ENCODE measurements around the gene DLG2. TPM values are rescaled to one million over a fixed set of nuclear protein-coding genes. Genes with fewer than 3 reads are reported as not detected.

Gene DLG2
- total RNA-seq, 1 experiment from 2014 or later: 2.7 TPM

DNA sequence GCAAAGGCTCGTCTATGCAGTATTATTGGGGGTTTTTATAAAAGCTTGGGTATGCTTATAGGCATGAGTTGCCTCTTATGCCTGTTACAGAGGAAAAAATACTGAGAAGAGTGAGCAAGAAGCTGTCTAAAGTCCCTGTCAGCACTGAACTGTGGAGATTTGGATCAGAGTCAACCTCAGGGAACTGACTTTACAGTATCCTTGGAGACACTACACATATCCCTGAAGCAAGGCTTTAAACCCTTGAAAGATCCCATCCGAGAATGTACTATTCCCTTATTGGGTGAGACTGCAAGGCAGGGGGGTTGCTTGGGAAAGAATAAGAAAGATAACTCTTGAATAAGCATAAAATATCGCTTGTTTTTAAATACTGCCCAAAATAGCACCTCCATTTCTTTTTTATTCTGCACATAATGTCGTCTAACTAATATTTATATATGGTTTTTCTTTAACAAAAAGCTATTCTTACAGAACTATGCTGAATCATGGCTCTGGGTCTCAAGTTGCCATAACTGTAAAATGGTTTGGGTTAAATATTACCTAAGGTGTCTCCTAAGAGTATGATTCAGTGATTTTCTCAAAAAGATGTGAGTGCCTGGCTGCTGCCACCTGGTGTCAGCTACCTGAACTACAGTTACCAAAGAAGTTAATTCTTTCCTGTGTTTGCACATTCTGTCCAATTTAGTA, 1062.8 kb downstream of the DLG2 start:
- Histone ChIP-seq H2AFZ (ENCODE audit: low read length) (no peak overlapping the region), H3K9me2 (replicated peaks; ENCODE audit: insufficient read depth, low read length) (no peaks in the 10 kb centered on the region), H3K4me3 (ENCODE audit: low read length) (no peak overlapping the region), H3K9me3 (ENCODE audit: low read length) (no peaks in the 10 kb centered on the region), H4K20me1 (ENCODE audit: insufficient read depth, low read depth, low read length) (no peaks in the 10 kb centered on the region), H3K27me3 (ENCODE audit: low read length) (no peaks in the 10 kb centered on the region), H3K4me1 (ENCODE audit: low read length) (peaks cover 10% of the 10 kb centered on the region), H3K36me3 (ENCODE audit: insufficient read depth, low read length) (no peaks in the 10 kb centered on the region), H3K9ac (ENCODE audit: low read length) (no peak overlapping the region), H3K79me2 (ENCODE audit: low read length) (no peaks in the 10 kb centered on the region), H3K4me2 (ENCODE audit: low read depth, low read length, poor library complexity, severe bottlenecking) (no peak overlapping the region), H3K27ac (ENCODE audit: low read length) (no peak overlapping the region)
- peak; percentile 81 for DNase-seq

DNA sequence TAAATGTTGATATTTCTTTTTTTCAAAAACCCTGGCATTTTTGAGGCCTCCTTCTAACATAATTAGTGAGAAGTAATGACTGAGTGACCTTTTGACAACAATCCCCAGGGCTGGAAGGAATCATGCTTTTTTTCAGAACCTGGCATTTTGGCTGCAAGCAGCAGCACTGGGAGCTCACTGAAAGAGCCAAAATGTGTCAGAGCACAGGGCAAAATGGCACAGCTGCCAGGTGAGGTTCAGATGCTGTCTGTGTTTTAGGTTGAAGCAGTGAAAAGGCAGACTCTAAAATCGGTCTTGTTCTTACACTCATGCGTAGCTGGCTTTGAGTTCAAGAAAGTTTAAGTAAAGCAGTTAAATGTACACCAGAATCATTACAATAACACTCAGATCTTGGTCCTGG, 1063.8 kb downstream of the DLG2 start:
- Histone ChIP-seq H3K9me3 (ENCODE audit: low read length) (no peaks in the 10 kb centered on the region), H3K27ac (ENCODE audit: low read length) (no peak overlapping the region), H3K4me1 (ENCODE audit: low read length) (peaks cover 16% of the 10 kb centered on the region), H4K20me1 (ENCODE audit: insufficient read depth, low read depth, low read length) (no peaks in the 10 kb centered on the region), H3K9me2 (replicated peaks; ENCODE audit: insufficient read depth, low read length) (no peaks in the 10 kb centered on the region), H3K36me3 (ENCODE audit: insufficient read depth, low read length) (no peaks in the 10 kb centered on the region), H3K4me3 (ENCODE audit: low read length) (no peak overlapping the region), H3K4me2 (ENCODE audit: low read depth, low read length, poor library complexity, severe bottlenecking) (no peak overlapping the region), H3K27me3 (ENCODE audit: low read length) (no peaks in the 10 kb centered on the region), H3K9ac (ENCODE audit: low read length) (no peak overlapping the region), H3K79me2 (ENCODE audit: low read length) (no peaks in the 10 kb centered on the region), H2AFZ (ENCODE audit: low read length) (no peak overlapping the region)
- no peak for DNase-seq

DNA sequence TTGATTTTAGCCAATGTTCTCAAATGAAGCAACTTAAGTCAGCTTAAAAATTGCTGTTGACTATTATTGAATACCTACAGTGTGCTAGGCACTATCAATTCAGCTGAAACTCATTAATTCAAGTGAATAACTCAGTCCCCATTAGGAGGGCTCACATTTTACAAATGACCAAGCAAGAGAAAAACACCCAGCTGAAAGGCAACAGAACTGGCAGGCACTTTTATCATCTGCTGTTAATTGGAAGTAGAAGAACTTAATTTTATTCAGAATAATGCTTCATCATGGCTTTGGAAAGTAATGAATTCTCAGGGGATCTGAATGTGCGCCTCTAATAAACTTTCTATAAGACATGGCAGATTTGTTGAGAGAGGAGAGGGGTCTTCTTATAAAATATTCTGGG, 1066.9 kb downstream of the DLG2 start:
- no peak overlapping the region for H3K9ac ChIP-seq (ENCODE audit: low read length)

DNA sequence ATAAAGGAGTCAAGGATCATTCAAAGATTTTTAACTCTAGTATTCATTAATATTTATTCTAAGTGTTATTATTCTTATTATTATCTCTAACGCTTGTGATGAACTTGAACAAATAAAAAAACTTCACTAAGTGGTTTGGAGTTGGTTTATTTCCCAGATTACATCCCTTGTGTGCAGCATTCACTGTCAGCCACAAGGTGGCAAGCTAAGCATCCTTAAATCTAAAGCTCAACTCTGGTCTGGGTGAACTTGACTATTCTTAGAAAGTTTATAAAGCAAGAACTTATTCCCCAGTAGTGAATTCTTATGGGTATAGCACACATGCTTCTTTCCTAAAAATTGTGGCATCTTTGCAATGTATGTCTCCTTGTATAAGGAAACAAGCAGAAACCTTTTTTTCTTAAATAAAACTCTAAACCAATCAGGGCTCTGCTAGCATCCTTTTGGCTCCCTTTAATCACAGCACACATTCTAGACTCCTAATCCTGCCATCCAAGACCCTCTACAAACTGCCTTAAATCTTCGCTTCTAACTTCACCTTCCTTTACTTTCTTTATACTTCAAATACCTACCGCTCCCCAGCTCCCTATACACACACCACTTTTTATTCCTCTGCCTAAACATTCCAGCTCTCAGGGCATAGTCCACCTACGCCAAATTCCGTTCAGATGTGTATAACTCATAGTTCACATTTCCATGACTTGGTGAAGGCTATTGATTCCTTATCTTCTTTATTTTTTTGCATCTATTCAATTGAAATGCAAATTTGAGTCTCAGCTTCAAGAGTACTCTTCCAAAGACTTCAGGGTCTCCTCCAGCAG, 1068.8 kb downstream of the DLG2 start:
- H3K4me1 ChIP-seq (ENCODE audit: low read length): peaks cover 19% of the 10 kb centered on the region
- no peaks in the 10 kb centered on the region for H3K79me2 ChIP-seq (ENCODE audit: low read length)
- no peaks in the 10 kb centered on the region; the same call in 1 of the 2 replicates for H3K27me3 ChIP-seq (ENCODE audit: low read length)
- H3K9me2 ChIP-seq (replicated peaks; ENCODE audit: insufficient read depth, low read length): no peaks in the 10 kb centered on the region
- no peak overlapping the region for H3K4me2 ChIP-seq (ENCODE audit: low read depth, low read length, poor library complexity, severe bottlenecking)
- H4K20me1 ChIP-seq (ENCODE audit: insufficient read depth, low read depth, low read length): no peaks in the 10 kb centered on the region
- no peak overlapping the region for H3K9ac ChIP-seq (ENCODE audit: low read length)
- H3K4me3 ChIP-seq (ENCODE audit: low read length): no peak overlapping the region
- H2AFZ ChIP-seq (ENCODE audit: low read length): no peak overlapping the region
- peak; percentile 85 for DNase-seq
- H3K27ac ChIP-seq (ENCODE audit: low read length): no peak overlapping the region
- H3K9me3 ChIP-seq (ENCODE audit: low read length): no peaks in the 10 kb centered on the region
- H3K36me3 ChIP-seq (ENCODE audit: insufficient read depth, low read length): no peaks in the 10 kb centered on the region

More for the DNA sequence above, 1066.9 kb downstream of the DLG2 start:
- no peaks in the 10 kb centered on the region for H3K9me3 ChIP-seq (ENCODE audit: low read length)
- no peak overlapping the region for H3K4me2 ChIP-seq (ENCODE audit: low read depth, low read length, poor library complexity, severe bottlenecking)
- no peaks in the 10 kb centered on the region for H3K36me3 ChIP-seq (ENCODE audit: insufficient read depth, low read length)
- H3K79me2 ChIP-seq (ENCODE audit: low read length): no peaks in the 10 kb centered on the region
- no peak for DNase-seq
- no peaks in the 10 kb centered on the region for H3K9me2 ChIP-seq (replicated peaks; ENCODE audit: insufficient read depth, low read length)
- H4K20me1 ChIP-seq (ENCODE audit: insufficient read depth, low read depth, low read length): no peaks in the 10 kb centered on the region
- no peaks in the 10 kb centered on the region; the same call in 1 of the 2 replicates for H3K27me3 ChIP-seq (ENCODE audit: low read length)
- no peak overlapping the region for H2AFZ ChIP-seq (ENCODE audit: low read length)
- no peak overlapping the region for H3K4me3 ChIP-seq (ENCODE audit: low read length)
- peaks cover 16% of the 10 kb centered on the region for H3K4me1 ChIP-seq (ENCODE audit: low read length)
- H3K27ac ChIP-seq (ENCODE audit: low read length): no peak overlapping the region

DNA sequence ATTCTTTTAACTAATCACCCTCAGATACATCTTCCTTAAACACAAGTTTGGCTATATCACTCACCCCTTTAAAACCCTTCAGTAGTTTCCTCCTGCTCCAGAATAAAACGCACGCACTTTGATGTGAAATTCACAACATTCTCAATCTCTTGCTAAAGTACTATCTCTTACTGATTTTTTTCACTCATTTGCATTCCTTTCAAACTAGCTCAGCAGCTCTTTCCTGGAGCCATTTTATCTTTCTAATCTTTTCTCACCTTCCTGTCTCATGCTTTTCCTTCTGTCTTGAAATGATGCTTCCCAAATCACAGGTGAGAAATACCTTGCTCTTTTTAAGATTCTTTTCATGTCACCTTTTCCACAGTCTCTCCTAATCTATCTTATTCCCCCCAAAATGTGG, 1074.4 kb downstream of the DLG2 start:
- Histone ChIP-seq H3K27me3 (ENCODE audit: low read length) (no peaks in the 10 kb centered on the region; the same call in 1 of the 2 replicates), H3K79me2 (ENCODE audit: low read length) (no peaks in the 10 kb centered on the region), H3K9me2 (replicated peaks; ENCODE audit: insufficient read depth, low read length) (no peaks in the 10 kb centered on the region), H3K9ac (ENCODE audit: low read length) (no peak overlapping the region), H2AFZ (ENCODE audit: low read length) (no peak overlapping the region), H4K20me1 (ENCODE audit: insufficient read depth, low read depth, low read length) (no peaks in the 10 kb centered on the region), H3K9me3 (ENCODE audit: low read length) (no peaks in the 10 kb centered on the region), H3K4me3 (ENCODE audit: low read length) (no peak overlapping the region), H3K27ac (ENCODE audit: low read length) (no peak overlapping the region), H3K4me1 (ENCODE audit: low read length) (peaks cover 35% of the 10 kb centered on the region), H3K4me2 (ENCODE audit: low read depth, low read length, poor library complexity, severe bottlenecking) (no peak overlapping the region), H3K36me3 (ENCODE audit: insufficient read depth, low read length) (no peaks in the 10 kb centered on the region)
- DNase-seq: no peak

DNA sequence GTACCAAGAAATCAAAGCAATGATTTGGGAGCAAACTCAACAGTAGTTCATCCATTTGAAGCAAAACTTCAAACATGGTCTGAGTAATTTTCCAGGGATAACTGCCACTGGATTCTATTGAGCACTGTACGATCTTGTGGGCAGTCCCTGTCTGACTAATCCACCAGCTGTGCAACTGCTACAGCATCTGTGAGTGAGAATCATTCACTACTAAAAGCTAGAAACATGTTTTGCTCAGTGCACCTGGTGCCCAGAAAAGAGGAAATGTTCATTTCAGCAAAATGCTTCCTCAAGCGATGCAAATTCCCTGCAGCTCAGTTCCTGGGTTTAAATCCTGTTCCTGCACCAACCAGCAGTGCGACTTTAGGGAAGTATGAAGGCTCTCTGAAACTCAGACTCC, 1077.9 kb downstream of the DLG2 start:
- Histone ChIP-seq H3K9ac (ENCODE audit: low read length) (no peak overlapping the region), H3K4me3 (ENCODE audit: low read length) (peak overlapping the region; percentile 18; the same call in 1 of the 2 replicates), H3K4me2 (ENCODE audit: low read depth, low read length, poor library complexity, severe bottlenecking) (peak overlapping the region; percentile 51), H3K27me3 (ENCODE audit: low read length) (no peaks in the 10 kb centered on the region), H3K36me3 (ENCODE audit: insufficient read depth, low read length) (no peaks in the 10 kb centered on the region), H2AFZ (ENCODE audit: low read length) (no peak overlapping the region), H3K79me2 (ENCODE audit: low read length) (no peaks in the 10 kb centered on the region), H3K9me2 (replicated peaks; ENCODE audit: insufficient read depth, low read length) (no peaks in the 10 kb centered on the region), H4K20me1 (ENCODE audit: insufficient read depth, low read depth, low read length) (no peaks in the 10 kb centered on the region), H3K27ac (ENCODE audit: low read length) (peak overlapping the region; percentile 60), H3K9me3 (ENCODE audit: low read length) (no peaks in the 10 kb centered on the region), H3K4me1 (ENCODE audit: low read length) (peaks cover 35% of the 10 kb centered on the region)
- DNase-seq: peak; percentile 92

DNA sequence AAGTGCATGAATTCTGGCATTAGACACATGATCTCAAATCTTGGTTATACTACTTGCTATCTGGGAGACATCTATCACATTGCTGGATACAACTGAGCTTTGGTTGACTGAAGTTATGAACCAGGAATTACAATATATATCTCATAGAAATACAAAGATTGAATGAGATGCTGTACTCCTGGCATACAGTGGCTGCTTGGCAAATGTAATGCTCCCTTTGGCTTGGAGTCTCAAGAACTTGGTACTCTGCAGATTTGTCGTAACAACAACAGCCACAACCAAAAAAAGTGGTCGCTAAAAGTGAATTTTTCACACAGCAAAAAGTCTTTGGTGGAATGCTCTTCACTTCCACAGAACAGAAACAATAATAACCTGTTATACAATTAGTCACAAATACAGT, 1082.6 kb downstream of the DLG2 start:
- Histone ChIP-seq H3K9me3 (ENCODE audit: low read length) (no peaks in the 10 kb centered on the region), H3K36me3 (ENCODE audit: insufficient read depth, low read length) (no peaks in the 10 kb centered on the region), H4K20me1 (ENCODE audit: insufficient read depth, low read depth, low read length) (no peaks in the 10 kb centered on the region), H3K79me2 (ENCODE audit: low read length) (no peaks in the 10 kb centered on the region), H3K9me2 (replicated peaks; ENCODE audit: insufficient read depth, low read length) (no peaks in the 10 kb centered on the region), H3K9ac (ENCODE audit: low read length) (no peak overlapping the region), H3K4me2 (ENCODE audit: low read depth, low read length, poor library complexity, severe bottlenecking) (no peak overlapping the region), H2AFZ (ENCODE audit: low read length) (no peak overlapping the region), H3K27ac (ENCODE audit: low read length) (no peak overlapping the region), H3K4me1 (ENCODE audit: low read length) (peaks cover 14% of the 10 kb centered on the region), H3K27me3 (ENCODE audit: low read length) (no peaks in the 10 kb centered on the region), H3K4me3 (ENCODE audit: low read length) (no peak overlapping the region)
- no peak for DNase-seq

DNA sequence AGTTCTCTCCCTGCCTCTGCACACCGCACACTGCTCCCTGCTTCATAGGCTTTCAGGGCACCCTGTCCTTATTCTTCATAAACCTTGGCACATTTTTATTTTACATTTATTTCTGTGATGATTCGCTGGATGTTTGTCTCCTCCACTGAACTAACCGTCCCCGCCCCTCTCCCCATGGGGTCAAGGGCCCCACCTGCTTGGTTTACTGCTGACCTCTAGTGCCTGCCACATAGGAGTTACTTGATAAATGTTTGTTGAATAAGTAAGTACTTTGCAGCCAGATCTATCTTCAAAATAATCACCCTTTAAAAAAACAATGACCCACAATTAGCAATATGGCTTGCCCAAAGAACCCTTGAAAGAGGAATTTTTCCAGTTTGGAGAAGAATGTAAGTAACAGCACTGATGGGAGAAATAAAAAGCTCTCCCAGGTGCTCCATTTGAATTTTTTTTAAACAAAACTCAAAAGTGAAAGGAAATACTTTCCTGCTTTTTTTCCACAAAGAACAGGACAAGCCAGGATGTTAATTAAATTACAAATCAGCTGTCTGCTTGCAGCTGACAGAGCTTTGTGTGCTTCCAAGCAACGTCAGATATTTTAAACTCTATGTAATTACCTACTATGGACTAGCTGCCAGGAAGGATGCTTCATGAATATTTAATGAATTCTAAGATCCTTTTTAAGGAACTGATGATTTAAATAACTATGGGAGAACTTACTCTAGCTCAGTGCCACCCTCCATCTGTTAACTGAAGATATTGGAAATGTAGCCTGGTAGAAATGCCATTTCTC, 1083.6 kb downstream of the DLG2 start:
- Histone ChIP-seq H3K27me3 (ENCODE audit: low read length) (no peaks in the 10 kb centered on the region), H3K9ac (ENCODE audit: low read length) (no peak overlapping the region), H3K79me2 (ENCODE audit: low read length) (no peaks in the 10 kb centered on the region), H3K36me3 (ENCODE audit: insufficient read depth, low read length) (no peaks in the 10 kb centered on the region), H3K27ac (ENCODE audit: low read length) (no peak overlapping the region), H3K4me2 (ENCODE audit: low read depth, low read length, poor library complexity, severe bottlenecking) (no peak overlapping the region), H2AFZ (ENCODE audit: low read length) (no peak overlapping the region), H4K20me1 (ENCODE audit: insufficient read depth, low read depth, low read length) (no peaks in the 10 kb centered on the region), H3K4me1 (ENCODE audit: low read length) (peaks cover 4% of the 10 kb centered on the region), H3K4me3 (ENCODE audit: low read length) (no peak overlapping the region), H3K9me3 (ENCODE audit: low read length) (no peaks in the 10 kb centered on the region), H3K9me2 (replicated peaks; ENCODE audit: insufficient read depth, low read length) (no peaks in the 10 kb centered on the region)
- DNase-seq: no peak

Measured in Karpas-422 (cell line).